Parathyroid adenoma (tissue), 2 donors: ENCODE data around the gene TMEM131L.

Experiments
- H2AFZ ChIP-seq: fragments of 300-600 bp; sonication (generic); one replicate; pipeline ENCODE4 v1.7.0; 2017; ENCODE audit warnings: antibody characterized with exemption, mild to moderate bottlenecking
- H3K27ac ChIP-seq: fragments of 300-600 bp; sonication (generic); one replicate; pipeline ENCODE4 v1.7.0; 2017
- H3K27me3 ChIP-seq: fragments of 300-600 bp; sonication (generic); one replicate; pipeline ENCODE4 v1.7.0; 2017; ENCODE audit warnings: low read length; ENCODE audit not compliant: control insufficient read depth, insufficient read depth
- H3K36me3 ChIP-seq: fragments of 300-600 bp; sonication (generic); one replicate; pipeline ENCODE4 v1.7.0; 2017; ENCODE audit warnings: low read length; ENCODE audit not compliant: control insufficient read depth, insufficient read depth
- H3K4me1 ChIP-seq: fragments of 300-600 bp; sonication (generic); one replicate; pipeline ENCODE4 v1.7.0; 2017; ENCODE audit warnings: control low read depth
- H3K4me2 ChIP-seq: fragments of 300-600 bp; sonication (generic); one replicate; pipeline ENCODE4 v1.7.0; 2017; ENCODE audit warnings: low read length
- H3K4me3 ChIP-seq: fragments of 300-600 bp; sonication (generic); one replicate; pipeline ENCODE4 v1.7.0; 2017; ENCODE audit warnings: low read depth, low read length
- H3K79me2 ChIP-seq: fragments of 300-600 bp; sonication (generic); one replicate; pipeline ENCODE4 v1.7.0; 2017; ENCODE audit warnings: control low read depth
- H3K9ac ChIP-seq: fragments of 300-600 bp; sonication (generic); one replicate; pipeline ENCODE4 v1.7.0; 2017; ENCODE audit warnings: mild to moderate bottlenecking
- H3K9me3 ChIP-seq: fragments of 300-600 bp; sonication (generic); one replicate; pipeline ENCODE4 v1.7.0; 2017; ENCODE audit warnings: low read length; ENCODE audit not compliant: control insufficient read depth
- TF ChIP-seq, protein P1 (sequence below): fragments of 300-600 bp; sonication (generic); IDR thresholded peaks from one replicate; pipeline ENCODE4 v1.7.0; 2017; ENCODE audit warnings: antibody characterized with exemption, mild to moderate bottlenecking
- donor health status: primary hyperparathyroidism.

TMEM131L gene

DNA sequence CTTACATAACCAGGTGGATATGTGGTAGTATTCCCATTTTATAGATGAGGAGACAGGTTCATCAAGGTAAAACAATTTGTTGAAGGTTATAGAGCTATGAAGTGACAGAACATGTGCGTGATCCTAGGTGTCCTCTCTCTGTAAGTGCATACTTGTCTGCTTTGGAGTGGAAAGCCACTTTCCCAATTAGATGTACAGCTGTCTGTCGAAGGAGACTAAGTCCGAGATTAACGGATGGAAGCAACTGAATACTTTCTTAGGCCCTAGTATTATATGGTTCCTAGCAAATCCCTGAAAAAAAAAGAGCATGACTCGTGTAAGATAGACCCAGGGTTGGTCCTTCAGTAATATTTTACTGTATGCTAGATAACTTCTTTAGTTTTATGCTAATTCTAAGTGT lies 19.7 kb downstream of the TMEM131L start:
- no peak overlapping the region for H3K9ac ChIP-seq
- H3K4me3 ChIP-seq, result no peak overlapping the region
- H3K4me1 ChIP-seq, result no peaks in the 10 kb centered on the region
- no peak overlapping the region for H3K4me2 ChIP-seq
- H3K79me2 ChIP-seq, result no peaks in the 10 kb centered on the region
- H2AFZ ChIP-seq, result no peak overlapping the region
- H3K27me3 ChIP-seq, result no peaks in the 10 kb centered on the region
- H3K27ac ChIP-seq, result no peak overlapping the region
- no peaks in the 10 kb centered on the region for H3K36me3 ChIP-seq
- TF ChIP-seq, protein P1, sequence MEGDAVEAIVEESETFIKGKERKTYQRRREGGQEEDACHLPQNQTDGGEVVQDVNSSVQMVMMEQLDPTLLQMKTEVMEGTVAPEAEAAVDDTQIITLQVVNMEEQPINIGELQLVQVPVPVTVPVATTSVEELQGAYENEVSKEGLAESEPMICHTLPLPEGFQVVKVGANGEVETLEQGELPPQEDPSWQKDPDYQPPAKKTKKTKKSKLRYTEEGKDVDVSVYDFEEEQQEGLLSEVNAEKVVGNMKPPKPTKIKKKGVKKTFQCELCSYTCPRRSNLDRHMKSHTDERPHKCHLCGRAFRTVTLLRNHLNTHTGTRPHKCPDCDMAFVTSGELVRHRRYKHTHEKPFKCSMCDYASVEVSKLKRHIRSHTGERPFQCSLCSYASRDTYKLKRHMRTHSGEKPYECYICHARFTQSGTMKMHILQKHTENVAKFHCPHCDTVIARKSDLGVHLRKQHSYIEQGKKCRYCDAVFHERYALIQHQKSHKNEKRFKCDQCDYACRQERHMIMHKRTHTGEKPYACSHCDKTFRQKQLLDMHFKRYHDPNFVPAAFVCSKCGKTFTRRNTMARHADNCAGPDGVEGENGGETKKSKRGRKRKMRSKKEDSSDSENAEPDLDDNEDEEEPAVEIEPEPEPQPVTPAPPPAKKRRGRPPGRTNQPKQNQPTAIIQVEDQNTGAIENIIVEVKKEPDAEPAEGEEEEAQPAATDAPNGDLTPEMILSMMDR, result no peak
- H3K9me3 ChIP-seq, result no peaks in the 10 kb centered on the region

GRCh38 chr4:153486281-153487151 lies 20.4 kb downstream of the TMEM131L start:
- H3K27ac ChIP-seq, result no peak overlapping the region
- TF ChIP-seq, protein P1, result no peak

DNA sequence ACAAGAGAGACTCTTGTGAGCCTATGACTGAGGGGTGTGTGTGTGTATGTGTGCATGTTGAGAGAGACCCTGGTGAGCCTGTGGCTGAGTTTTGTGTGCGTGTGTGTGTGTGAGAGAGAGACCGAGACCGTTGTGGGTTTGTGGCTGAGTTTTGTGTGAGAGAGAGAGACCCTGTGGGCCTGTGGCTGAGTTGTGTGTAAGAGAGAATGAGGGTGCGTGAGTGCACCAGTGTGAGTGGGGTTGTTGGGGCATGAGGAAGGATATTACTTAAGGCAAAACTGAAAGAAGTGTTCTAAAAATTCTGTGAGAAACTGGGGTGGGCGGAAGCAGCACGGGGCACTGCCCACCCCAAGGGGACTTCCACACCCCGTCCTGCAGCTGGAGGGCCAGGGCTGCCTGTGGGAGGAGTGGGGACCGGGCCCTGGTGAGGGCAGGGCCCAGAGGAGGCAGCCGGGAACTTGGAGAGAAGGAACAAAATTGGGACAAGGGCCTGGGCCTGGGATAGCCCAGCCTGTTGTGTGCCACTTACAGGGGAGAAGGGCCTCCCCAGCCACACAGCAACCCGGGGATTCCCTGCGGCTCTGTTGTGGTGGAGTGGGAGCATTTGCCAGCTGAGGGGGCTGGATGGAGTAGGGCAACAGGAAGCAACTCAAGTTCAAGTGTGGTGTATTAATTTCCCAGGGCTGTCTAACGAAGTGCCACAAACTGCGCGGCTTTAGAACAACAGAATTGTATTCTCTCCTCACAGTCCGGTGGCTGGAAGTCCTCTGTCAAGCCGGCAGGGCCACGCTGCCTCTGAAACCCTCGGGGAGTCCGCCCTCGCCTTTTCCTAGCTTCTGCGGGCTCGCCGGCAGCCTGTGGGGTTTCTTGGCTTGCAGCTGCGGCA lies 22.1 kb downstream of the TMEM131L start:
- Histone ChIP-seq H3K4me2 (no peak overlapping the region), H3K36me3 (no peaks in the 10 kb centered on the region), H3K4me1 (no peaks in the 10 kb centered on the region)

More at GRCh38 chr4:153486281-153487151, 20.4 kb downstream of the TMEM131L start:
- no peak overlapping the region for H3K4me2 ChIP-seq
- H3K9ac ChIP-seq, result no peak overlapping the region
- H3K79me2 ChIP-seq, result no peaks in the 10 kb centered on the region
- H3K4me1 ChIP-seq, result no peaks in the 10 kb centered on the region
- H3K4me3 ChIP-seq, result no peak overlapping the region
- H3K9me3 ChIP-seq, result no peaks in the 10 kb centered on the region
- no peak overlapping the region for H2AFZ ChIP-seq
- no peaks in the 10 kb centered on the region for H3K36me3 ChIP-seq
- no peaks in the 10 kb centered on the region for H3K27me3 ChIP-seq

DNA sequence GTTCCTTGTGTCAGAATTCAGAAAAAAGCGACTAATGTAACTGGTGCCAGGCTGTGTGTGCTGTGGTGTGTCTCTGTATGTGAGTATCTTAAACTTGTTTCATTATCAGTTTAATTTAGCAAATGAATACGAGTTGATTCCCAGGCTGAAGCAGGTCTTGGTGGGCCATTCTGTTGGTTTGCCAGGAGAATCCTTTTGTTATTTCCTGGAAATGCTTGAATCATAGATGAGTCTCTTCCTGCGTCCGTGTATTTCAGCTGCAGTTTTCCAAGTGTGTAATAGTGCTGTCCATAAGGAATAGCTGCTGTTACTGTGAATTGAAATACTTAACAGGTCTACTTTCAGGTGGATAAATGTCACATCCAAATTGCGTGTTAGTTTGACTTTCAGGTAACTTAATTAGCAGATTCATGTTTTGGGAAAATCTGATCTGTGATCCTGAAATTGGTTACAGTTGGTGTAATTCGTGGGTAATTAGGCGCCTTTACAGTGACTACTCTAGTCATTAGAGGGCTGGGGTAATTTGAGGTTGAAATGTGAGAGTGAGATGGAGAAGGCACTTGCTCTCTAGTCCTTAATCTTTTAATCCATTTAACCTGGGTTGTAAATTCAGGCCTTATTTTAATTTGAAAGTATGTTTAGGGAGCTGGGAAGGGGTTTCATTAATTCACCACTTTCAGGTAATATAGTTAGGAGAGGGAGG lies 23.8 kb downstream of the TMEM131L start:
- H2AFZ ChIP-seq, result no peak overlapping the region
- no peaks in the 10 kb centered on the region for H3K36me3 ChIP-seq
- H3K9ac ChIP-seq, result no peak overlapping the region
- no peaks in the 10 kb centered on the region for H3K79me2 ChIP-seq
- TF ChIP-seq, protein P1, result no peak
- no peak overlapping the region for H3K4me2 ChIP-seq
- H3K9me3 ChIP-seq, result no peaks in the 10 kb centered on the region
- H3K27me3 ChIP-seq, result no peaks in the 10 kb centered on the region
- no peaks in the 10 kb centered on the region for H3K4me1 ChIP-seq
- H3K27ac ChIP-seq, result no peak overlapping the region
- H3K4me3 ChIP-seq, result no peak overlapping the region

More for the DNA sequence above, 22.1 kb downstream of the TMEM131L start:
- TF ChIP-seq, protein P1, result no peak
- H3K9me3 ChIP-seq, result no peaks in the 10 kb centered on the region
- H3K79me2 ChIP-seq, result no peaks in the 10 kb centered on the region
- H2AFZ ChIP-seq, result no peak overlapping the region
- H3K27ac ChIP-seq, result peak overlapping the region; percentile 42
- H3K4me3 ChIP-seq, result no peak overlapping the region
- no peak overlapping the region for H3K9ac ChIP-seq
- no peaks in the 10 kb centered on the region for H3K27me3 ChIP-seq
